CD14-positive monocyte (primary cell): ENCODE measurements around the gene ARPC1A. TPM values are rescaled to one million over a fixed set of nuclear protein-coding genes. Genes with fewer than 3 reads are reported as not detected.

Source experiments
- DNase-seq, 3 donors: peaks; one replicate each; pipeline ENCODE4 v3.0.0-alpha.2; 2011 to 2022
- H2AFZ ChIP-seq: 2 replicates; pipeline ENCODE4 v1.6.0; 2012; ENCODE audit warnings: mild to moderate bottlenecking, low read depth, low read length, inconsistent platforms; ENCODE audit not compliant: insufficient read depth, poor library complexity, severe bottlenecking
- H3K27ac ChIP-seq, 2 donors: 1 replicate in 1 of 2; 2 replicates in 1 of 2; pipeline ENCODE4 v1.5.1; 2012 to 2013; ENCODE audit warnings: low read length in 2 of 2, control low read depth in 1 of 2, inconsistent platforms in 1 of 2, low read depth in 1 of 2, mild to moderate bottlenecking in 1 of 2
- H3K27me3 ChIP-seq, 2 donors: one replicate each; pipeline versions ENCODE4 v1.6.0 to v1.6.1; 2011 to 2013; ENCODE audit warnings: low read length in 2 of 2; ENCODE audit not compliant: control insufficient read depth in 2 of 2, insufficient read depth in 2 of 2
- H3K36me3 ChIP-seq, 2 donors: replicated peaks in 1 of 2; 1 replicate in 1 of 2; 2 replicates in 1 of 2; pipeline versions ENCODE4 v1.5.1 to v1.6.1; 2012 to 2013; ENCODE audit warnings: low read length in 2 of 2, control low read depth in 1 of 2, inconsistent platforms in 1 of 2, mild to moderate bottlenecking in 1 of 2; ENCODE audit not compliant: insufficient read depth in 2 of 2, control insufficient read depth in 1 of 2
- H3K4me1 ChIP-seq, 2 donors: 1 replicate in 1 of 2; 2 replicates in 1 of 2; pipeline versions ENCODE4 v1.5.1 to v1.6.1; 2012 to 2013; ENCODE audit warnings: low read length in 2 of 2, control low read depth in 1 of 2, inconsistent platforms in 1 of 2, mild to moderate bottlenecking in 1 of 2, moderate library complexity in 1 of 2; ENCODE audit not compliant: insufficient read depth in 2 of 2, control insufficient read depth in 1 of 2
- H3K4me2 ChIP-seq: replicated peaks from 2 replicates; pipeline ENCODE3; 2012; ENCODE audit warnings: low read length, moderate library complexity, mild to moderate bottlenecking; ENCODE audit not compliant: poor library complexity, severe bottlenecking; ENCODE audit errors: extremely low read depth
- H3K4me3 ChIP-seq, 3 experiments: fragments of 200-600 bp in 1 of 3; sonication (generic) in 1 of 3; replicated peaks in 1 of 3; 1 replicate in 2 of 3; 2 replicates in 1 of 3; pipeline ENCODE4 v1.5.1; 2011 to 2013; ENCODE audit warnings: low read length in 3 of 3, mild to moderate bottlenecking in 3 of 3, control low read depth in 2 of 3, low read depth in 2 of 3, inconsistent platforms in 1 of 3, moderate library complexity in 1 of 3
- H3K79me2 ChIP-seq: 2 replicates; pipeline ENCODE4 v1.6.0; 2012; ENCODE audit warnings: mild to moderate bottlenecking, control low read depth, inconsistent platforms, low read length, moderate library complexity; ENCODE audit not compliant: insufficient read depth
- H3K9ac ChIP-seq: 2 replicates; pipeline ENCODE4 v1.6.0; 2017; ENCODE audit warnings: low read length, mild to moderate bottlenecking; ENCODE audit not compliant: insufficient read depth, poor library complexity, severe bottlenecking
- H3K9me3 ChIP-seq, 2 donors: replicated peaks in 1 of 2; 1 replicate in 1 of 2; 2 replicates in 1 of 2; pipeline versions ENCODE4 v1.5.1 to v1.6.1; 2012 to 2013; ENCODE audit warnings: low read length in 2 of 2, control low read depth in 1 of 2; ENCODE audit not compliant: control insufficient read depth in 1 of 2, insufficient read depth in 1 of 2
- H4K20me1 ChIP-seq: 2 replicates; pipeline ENCODE4 v1.6.0; 2012; ENCODE audit warnings: mild to moderate bottlenecking, low read length, control low read depth, moderate library complexity; ENCODE audit not compliant: insufficient read depth
- H3K27ac Mint-ChIP-seq, 7 donors: one replicate each; pipeline ENCODE4 v1.8.0; 2020; ENCODE audit warnings: mild to moderate bottlenecking in 7 of 7, mixed read lengths in 7 of 7, moderate library complexity in 6 of 7, inconsistent platforms in 2 of 7
- H3K27me3 Mint-ChIP-seq, 3 donors: one replicate each; pipeline ENCODE4 v1.8.0; 2021 to 2022; ENCODE audit warnings: low read depth in 3 of 3, mild to moderate bottlenecking in 3 of 3, mixed read lengths in 3 of 3, moderate library complexity in 3 of 3, inconsistent platforms in 1 of 3
- H3K36me3 Mint-ChIP-seq, 2 donors: one replicate each; pipeline ENCODE4 v1.8.0; 2020; ENCODE audit warnings: mixed read lengths in 2 of 2, inconsistent platforms in 1 of 2, mild to moderate bottlenecking in 1 of 2
- H3K4me1 Mint-ChIP-seq: one replicate; pipeline ENCODE4 v1.8.0; 2020; ENCODE audit warnings: mild to moderate bottlenecking, mixed read lengths
- H3K4me3 Mint-ChIP-seq, 2 donors: one replicate each; pipeline ENCODE4 v1.8.0; 2020; ENCODE audit warnings: mild to moderate bottlenecking in 2 of 2, mixed read lengths in 2 of 2, moderate library complexity in 1 of 2
- H3K9me3 Mint-ChIP-seq, 7 donors: one replicate each; pipeline ENCODE4 v1.8.0; 2020 to 2022; ENCODE audit warnings: mixed read lengths in 7 of 7, mild to moderate bottlenecking in 6 of 7, moderate library complexity in 6 of 7, inconsistent platforms in 2 of 7
- CTCF ChIP-seq: fragments of 200-600 bp; IDR thresholded peaks from one replicate; pipeline ENCODE4 v1.8.0; 2022; ENCODE audit warnings: antibody characterized with exemption, mild to moderate bottlenecking
- WGBS: methylation state at CpG from one replicate; pipeline ENCODE4 v1.1.5; 2013; ENCODE audit warnings: missing lambda C conversion rate; ENCODE audit not compliant: insufficient coverage; 5-methylcytosine and 5-hydroxymethylcytosine counted together
- intact Hi-C, 2 donors: fragments of 100-400 bp; cut with micrococcal nuclease; formaldehyde crosslinking; loops; one replicate each; pipeline versions ENCODE4 v1.15.0 to v1.15.1; 2023
- polyA plus RNA-seq, 3 donors: library from polyadenylated mRNA; depleted of rRNA in 1 of 3; unstranded in 2 of 3; stranded (reverse) in 1 of 3; fragments of 300-500 nt in 2 of 3; fragments of >200 nt in 1 of 3; fragmentation: Illumina TruSeq in 2 of 3; gene quantifications; 1 replicate in 2 of 3; 2 replicates in 1 of 3; pipeline ENCODE4 v1.2.3, GENCODE V29; 2012 to 2021

The ARPC1A gene
- polyA plus RNA-seq, 3 donors: 71.7 to 107 (median 104) TPM

GRCh38 chr7:99352247-99352646 is 26.5 kb downstream of the ARPC1A start:
- Mint-ChIP-seq H3K36me3 (peaks cover 54 to 91% of the 10 kb centered on the region in 2 donors), H3K4me3 (no peak overlapping the region), H3K27ac (peak overlapping the region in 2 of 7 donors; percentile 57 to 67), H3K9me3 (no peaks in the 10 kb centered on the region), H3K4me1 (no peaks in the 10 kb centered on the region), H3K27me3 (no peaks in the 10 kb centered on the region)
- Histone ChIP-seq H3K36me3 (peaks cover 86 to 91% of the 10 kb centered on the region in 2 donors), H2AFZ (no peak overlapping the region), H4K20me1 (peaks cover 42% of the 10 kb centered on the region), H3K79me2 (peaks cover 14% of the 10 kb centered on the region), H3K27me3 (no peaks in the 10 kb centered on the region), H3K9me3 (no peaks in the 10 kb centered on the region), H3K4me1 (no peaks in the 10 kb centered on the region), H3K4me2 (no peak overlapping the region), H3K9ac (no peak overlapping the region), H3K4me3 (no peak overlapping the region), H3K27ac (no peak overlapping the region)
- TF ChIP-seq CTCF: no peak
- 97% methylated on average over 4 of the region's 5 CpGs for WGBS
- intact Hi-C loops: no loop called here
- no peak for DNase-seq

GRCh38 chr7:99355098-99355497 is 29.4 kb downstream of the ARPC1A start:
- Histone ChIP-seq H3K79me2 (peaks cover 10% of the 10 kb centered on the region), H3K4me3 (no peak overlapping the region), H2AFZ (no peak overlapping the region), H3K9ac (no peak overlapping the region), H3K27me3 (no peaks in the 10 kb centered on the region), H3K4me1 (no peaks in the 10 kb centered on the region), H3K9me3 (no peaks in the 10 kb centered on the region), H3K27ac (no peak overlapping the region), H3K4me2 (no peak overlapping the region), H4K20me1 (peaks cover 46% of the 10 kb centered on the region), H3K36me3 (peaks cover 89 to 93% of the 10 kb centered on the region in 2 donors)
- DNase-seq: no peak
- H3K36me3 Mint-ChIP-seq: peaks cover 59 to 92% of the 10 kb centered on the region in 2 donors
- H3K4me1 Mint-ChIP-seq: no peaks in the 10 kb centered on the region
- intact Hi-C loops: no loop called here
- H3K4me3 Mint-ChIP-seq: no peak overlapping the region
- no peak for TF ChIP-seq CTCF
- no peaks in the 10 kb centered on the region for H3K27me3 Mint-ChIP-seq
- peak overlapping the region in 1 of 7 donors; percentile 43 for H3K27ac Mint-ChIP-seq
- WGBS: 96% methylated on average over 5 of the region's 7 CpGs
- no peaks in the 10 kb centered on the region for H3K9me3 Mint-ChIP-seq
